Retinal pigment epithelial cell (primary cell): ENCODE results near the gene OSTC.
"Not testable (repeated sequence)": the region's sequence is repeated elsewhere in the genome, so short reads cannot be mapped to it uniquely, and the experiment has no call there.

Source experiments
- DNase-seq: peaks from one replicate; pipeline ENCODE4 v3.0.0-alpha.2; 2010; ENCODE audit warnings: low read depth
- H3K4me3 ChIP-seq: 2 replicates; pipeline ENCODE4 v1.5.1; 2011; ENCODE audit warnings: mild to moderate bottlenecking, low read length, control low read depth, moderate library complexity
- TF ChIP-seq, protein P1 (sequence below): conservative IDR thresholded peaks from 2 replicates; pipeline ENCODE4 v1.5.1; 2011; ENCODE audit warnings: low read depth, low read length, control low read depth, inconsistent platforms

Gene OSTC

DNA sequence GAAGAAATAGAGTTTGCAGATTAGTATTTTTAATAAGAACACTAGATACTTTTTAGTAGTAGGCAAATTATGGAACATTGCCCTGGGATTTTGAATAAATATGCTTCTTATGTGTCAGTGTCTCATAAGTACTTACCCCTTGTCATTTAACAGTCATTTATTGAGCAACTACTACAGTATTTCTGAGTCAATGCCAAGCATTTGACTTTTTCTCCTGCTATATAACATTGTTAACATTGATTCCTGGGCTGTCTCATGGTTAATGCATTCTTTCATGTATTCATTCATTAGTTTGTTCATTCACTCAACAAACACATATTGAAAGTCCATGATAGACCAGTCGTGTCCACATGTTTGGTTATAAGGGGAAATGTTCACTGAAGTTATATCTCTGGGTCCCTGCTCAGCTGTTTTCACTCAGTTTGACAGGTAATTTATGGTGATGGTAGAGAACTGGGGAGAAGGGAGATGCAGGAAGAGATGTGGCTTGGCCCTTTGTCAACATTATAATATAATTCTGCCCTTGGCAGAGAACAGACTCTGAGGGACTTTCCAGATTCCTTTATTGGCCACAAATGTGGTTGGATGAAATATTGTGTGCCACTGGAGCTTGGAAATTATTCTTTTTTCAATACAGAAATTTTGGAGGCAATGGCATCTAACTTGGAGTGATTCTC is 49.8 kb downstream of the OSTC start:
- TF ChIP-seq, protein P1, sequence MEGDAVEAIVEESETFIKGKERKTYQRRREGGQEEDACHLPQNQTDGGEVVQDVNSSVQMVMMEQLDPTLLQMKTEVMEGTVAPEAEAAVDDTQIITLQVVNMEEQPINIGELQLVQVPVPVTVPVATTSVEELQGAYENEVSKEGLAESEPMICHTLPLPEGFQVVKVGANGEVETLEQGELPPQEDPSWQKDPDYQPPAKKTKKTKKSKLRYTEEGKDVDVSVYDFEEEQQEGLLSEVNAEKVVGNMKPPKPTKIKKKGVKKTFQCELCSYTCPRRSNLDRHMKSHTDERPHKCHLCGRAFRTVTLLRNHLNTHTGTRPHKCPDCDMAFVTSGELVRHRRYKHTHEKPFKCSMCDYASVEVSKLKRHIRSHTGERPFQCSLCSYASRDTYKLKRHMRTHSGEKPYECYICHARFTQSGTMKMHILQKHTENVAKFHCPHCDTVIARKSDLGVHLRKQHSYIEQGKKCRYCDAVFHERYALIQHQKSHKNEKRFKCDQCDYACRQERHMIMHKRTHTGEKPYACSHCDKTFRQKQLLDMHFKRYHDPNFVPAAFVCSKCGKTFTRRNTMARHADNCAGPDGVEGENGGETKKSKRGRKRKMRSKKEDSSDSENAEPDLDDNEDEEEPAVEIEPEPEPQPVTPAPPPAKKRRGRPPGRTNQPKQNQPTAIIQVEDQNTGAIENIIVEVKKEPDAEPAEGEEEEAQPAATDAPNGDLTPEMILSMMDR, result no peak
- DNase-seq, result no peak
- H3K4me3 ChIP-seq, result no peak overlapping the region

DNA sequence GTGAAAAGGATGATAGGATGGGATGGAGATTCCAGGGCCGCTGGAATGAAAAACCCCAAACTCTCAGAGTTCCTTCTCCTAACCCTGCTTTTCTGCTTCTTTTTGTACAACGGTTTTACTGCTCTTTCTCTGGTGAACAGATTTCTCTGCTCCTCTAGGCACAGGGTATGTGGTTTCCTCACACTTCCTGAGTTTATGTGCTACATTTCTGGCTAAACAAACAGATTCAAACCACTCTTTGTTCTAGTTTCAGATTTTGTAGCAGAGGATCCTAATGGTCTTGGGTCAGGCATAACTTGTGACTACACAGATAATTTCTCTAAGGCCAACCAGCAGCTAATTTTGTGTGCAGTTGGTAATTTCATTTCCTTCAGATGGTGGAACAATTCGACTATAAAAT is 52.6 kb downstream of the OSTC start:
- DNase-seq, result no peak
- TF ChIP-seq, protein P1, result no peak
- no peak overlapping the region for H3K4me3 ChIP-seq

DNA sequence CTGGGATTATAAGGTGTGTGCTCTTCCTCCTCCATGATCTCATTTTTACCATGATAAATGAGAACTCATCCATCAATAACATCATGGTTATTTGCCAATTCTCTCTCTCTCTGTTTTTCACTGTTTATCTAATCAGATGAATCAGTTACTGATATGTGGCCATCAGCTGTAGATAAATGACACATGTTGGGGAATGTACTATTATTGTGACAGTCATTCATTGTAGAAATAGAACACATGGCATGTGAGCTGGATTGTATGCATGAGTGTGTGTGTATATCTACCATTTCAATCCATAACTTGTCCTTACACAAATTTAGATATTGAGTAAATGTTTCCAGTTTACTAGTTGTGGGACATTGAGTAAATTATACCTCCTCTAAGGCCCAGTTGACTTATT is 53.0 kb downstream of the OSTC start:
- no peak for DNase-seq
- H3K4me3 ChIP-seq, result no peak overlapping the region
- TF ChIP-seq, protein P1, result no peak

DNA sequence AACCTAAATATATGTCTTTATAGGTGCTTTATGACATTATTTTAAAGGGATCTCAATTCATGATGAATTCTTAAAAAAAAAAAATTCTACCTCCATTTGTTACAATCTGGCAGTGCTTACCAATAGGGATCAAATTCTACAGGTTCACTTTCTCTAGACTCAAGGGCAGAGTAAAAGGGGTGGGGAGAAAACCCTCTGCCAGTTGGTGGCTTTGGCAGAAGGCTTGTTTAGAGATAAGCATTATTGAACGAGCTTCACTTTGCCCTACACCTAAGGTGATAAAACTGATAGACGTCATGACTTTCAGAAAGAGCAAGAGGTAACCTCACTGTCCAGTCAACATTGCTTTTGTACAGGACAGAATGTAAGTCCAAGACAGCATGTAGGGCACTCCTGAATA is 53.6 kb downstream of the OSTC start:
- TF ChIP-seq, protein P1, result no peak
- DNase-seq, result no peak
- no peak overlapping the region for H3K4me3 ChIP-seq

DNA sequence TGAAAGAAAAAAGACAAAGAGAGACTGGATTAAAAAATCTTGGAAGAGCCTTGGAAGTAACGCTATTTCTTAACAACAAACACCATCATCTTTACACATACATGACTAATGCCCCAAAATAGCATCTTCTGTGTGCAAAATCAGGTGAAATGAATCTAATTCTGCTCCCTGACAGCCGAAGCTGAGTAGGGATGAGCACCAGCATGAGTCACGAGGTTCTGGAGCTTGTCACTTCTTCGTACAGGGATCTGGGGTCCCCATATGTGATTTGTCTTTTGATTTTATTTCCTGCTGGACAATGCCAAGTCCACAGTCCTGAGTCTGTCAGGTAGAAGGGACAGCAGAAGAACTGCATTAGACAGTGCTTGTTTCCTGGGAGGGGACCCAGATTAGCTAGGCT is 55.9 kb downstream of the OSTC start:
- no peak for DNase-seq
- TF ChIP-seq, protein P1, result no peak
- no peak overlapping the region for H3K4me3 ChIP-seq

DNA sequence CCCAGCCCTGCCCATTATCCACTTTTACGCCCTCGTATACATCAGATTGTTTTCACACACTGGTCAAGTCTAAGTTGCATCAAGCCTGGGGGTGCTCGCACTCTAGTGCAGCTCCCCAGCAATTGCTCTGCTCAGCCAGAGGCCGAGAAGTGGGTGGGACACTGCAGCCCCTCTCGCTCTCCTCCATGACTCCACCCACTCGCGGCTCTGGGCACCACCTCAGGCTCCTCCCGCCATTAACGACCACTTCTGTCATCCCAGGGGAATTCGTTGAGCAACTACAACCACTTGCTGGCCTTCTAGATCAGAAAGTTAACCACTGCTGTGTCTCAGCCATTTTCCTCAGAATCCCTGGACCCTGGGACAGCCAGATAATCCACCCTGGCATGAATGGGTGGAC is 58.8 kb downstream of the OSTC start:
- TF ChIP-seq, protein P1, result no peak
- no peak for DNase-seq

DNA sequence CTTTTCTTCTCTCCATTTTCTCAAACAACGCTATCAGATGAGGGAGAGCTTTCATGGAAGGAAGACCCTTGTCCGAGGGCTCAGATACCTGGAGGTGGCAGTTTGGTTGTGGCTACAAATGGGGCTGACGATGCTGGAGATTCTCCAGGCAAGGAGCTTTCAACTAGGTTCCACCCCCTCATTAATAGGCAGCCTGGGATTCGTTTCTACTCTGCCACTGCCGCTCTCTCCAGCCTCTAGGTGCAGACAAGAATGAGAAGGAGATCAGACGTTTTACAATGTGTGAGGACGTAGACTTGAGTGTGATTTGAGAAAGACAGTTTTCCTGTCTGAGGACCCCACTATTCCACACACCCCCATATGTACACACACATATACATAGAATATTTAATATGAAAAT is 59.3 kb downstream of the OSTC start:
- no peak for DNase-seq
- TF ChIP-seq, protein P1, result no peak
- H3K4me3 ChIP-seq, result no peak overlapping the region

More for the DNA sequence above, 58.8 kb downstream of the OSTC start:
- H3K4me3 ChIP-seq, result no peak overlapping the region

DNA sequence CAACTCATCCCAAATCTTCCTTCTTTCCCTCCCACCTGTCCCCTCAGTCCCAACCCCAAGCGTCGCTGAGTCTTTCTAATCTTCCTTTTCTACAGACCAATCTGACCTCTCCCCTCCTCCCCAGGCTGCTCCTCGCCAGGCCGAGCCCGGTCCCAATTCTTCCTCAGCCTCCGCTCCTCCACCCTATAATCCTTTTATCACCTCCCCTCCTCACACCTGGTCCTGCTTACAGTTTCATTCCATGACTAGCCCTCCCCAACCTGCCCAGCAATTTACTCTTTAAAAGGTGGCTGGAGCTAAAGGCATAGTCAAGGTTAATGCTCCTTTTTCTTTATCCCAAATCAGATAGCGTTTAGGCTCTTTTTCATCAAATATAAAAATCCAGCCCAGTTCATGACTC is 60.2 kb downstream of the OSTC start:
- DNase-seq, H3K4me3 ChIP-seq: not testable (repeated sequence)
